ENCODE data around the gene RPTOR. TPM values are rescaled to one million over a fixed set of nuclear protein-coding genes. Genes with fewer than 3 reads are reported as not detected.
"Not testable (repeated sequence)": the region's sequence is repeated elsewhere in the genome, so short reads cannot be mapped to it uniquely, and the experiment has no call there.

The RPTOR gene
- total RNA-seq, 2 experiments from 2014 or later, result 60.0 to 67.2 TPM

GRCh38 chr17:80805032-80805751 lies 260.6 kb downstream of the RPTOR start:
- CTCF ChIA-PET, result no interaction called here
- POLR2A ChIA-PET, result no interaction called here

- CTCF ChIA-PET, result no interaction called here
Observed at GRCh38 chr17:80807014-80807413, 262.4 kb downstream of the RPTOR start.

GRCh38 chr17:80807882-80808281 lies 263.2 kb downstream of the RPTOR start:
- ChIA-PET POLR2A (no interaction called here), CTCF (no interaction called here)

More at GRCh38 chr17:80807014-80807413, 262.4 kb downstream of the RPTOR start:
- POLR2A ChIA-PET, result no interaction called here

- POLR2A ChIA-PET, result no interaction called here
Observed at GRCh38 chr17:80811181-80812105, 266.8 kb downstream of the RPTOR start.

GRCh38 chr17:80812362-80813088 lies 267.9 kb downstream of the RPTOR start:
- ChIA-PET CTCF (interaction anchor here (1.4 kb wide), 1 partner anchor 88 kb away, joined by 3 read pairs; no protein-coding TSS in a partner anchor), POLR2A (interaction anchor here (0.8 kb wide), 1 partner anchor 21 kb away, joined by 3 read pairs; no protein-coding TSS in a partner anchor)

More at GRCh38 chr17:80811181-80812105, 266.8 kb downstream of the RPTOR start:
- CTCF ChIA-PET, result no interaction called here

- CTCF ChIA-PET, result interaction anchor here (1.4 kb wide), 1 partner anchor 88 kb away, joined by 3 read pairs; no protein-coding TSS in a partner anchor
- POLR2A ChIA-PET, result no interaction called here
Observed at GRCh38 chr17:80813318-80813717, 268.7 kb downstream of the RPTOR start.

GRCh38 chr17:80814491-80814890 lies 269.9 kb downstream of the RPTOR start:
- ChIA-PET POLR2A (no interaction called here), CTCF (no interaction called here)

- ChIA-PET POLR2A (no interaction called here), CTCF (no interaction called here)
Observed at GRCh38 chr17:80815151-80815681, 270.6 kb downstream of the RPTOR start.

GRCh38 chr17:80815718-80816117 lies 271.1 kb downstream of the RPTOR start:
- CTCF ChIA-PET, POLR2A ChIA-PET: not testable (repeated sequence)

GRCh38 chr17:80816241-80817103 lies 271.8 kb downstream of the RPTOR start:
- POLR2A ChIA-PET, result no interaction called here
- CTCF ChIA-PET, result no interaction called here

- ChIA-PET POLR2A (no interaction called here), CTCF (no interaction called here)
Observed at GRCh38 chr17:80817321-80817845, 272.7 kb downstream of the RPTOR start.

- CTCF ChIA-PET, result no interaction called here
- POLR2A ChIA-PET, result no interaction called here
Observed at GRCh38 chr17:80817861-80818260, 273.2 kb downstream of the RPTOR start.

- CTCF ChIA-PET, result no interaction called here
- POLR2A ChIA-PET, result no interaction called here
Observed at GRCh38 chr17:80818871-80819270, 274.2 kb downstream of the RPTOR start.

GRCh38 chr17:80819422-80820164 lies 275.0 kb downstream of the RPTOR start:
- ChIA-PET CTCF (no interaction called here), POLR2A (no interaction called here)

- CTCF ChIA-PET, result no interaction called here
- POLR2A ChIA-PET, result no interaction called here
Observed at GRCh38 chr17:80820331-80820730, 275.7 kb downstream of the RPTOR start.

GRCh38 chr17:80821546-80821945 lies 276.9 kb downstream of the RPTOR start:
- ChIA-PET CTCF (no interaction called here), POLR2A (no interaction called here)

- CTCF ChIA-PET, result no interaction called here
- POLR2A ChIA-PET, result no interaction called here
Observed at GRCh38 chr17:80822021-80822699, 277.5 kb downstream of the RPTOR start.

All from activated CD8-positive, alpha-beta memory T cell treated with anti-CD3 and anti-CD28 coated beads for 36 hours (primary cell).